HepG2 (cell line): ENCODE measurements around the gene CDC34. TPM values are rescaled to one million over a fixed set of nuclear protein-coding genes. Genes with fewer than 3 reads are reported as not detected.
A peak's percentile ranks its signal among the peaks of the same experiment; 100 is the strongest.

Source experiments
- KDM6A ChIP-seq: IDR thresholded peaks from 2 replicates; pipeline ENCODE4 v1.6.1; 2016; ENCODE audit warnings: low read depth
- LCORL ChIP-seq, 2 experiments: fragments of 450-650 bp in 1 of 2; sonication (generic) in 1 of 2; formaldehyde crosslinking in 1 of 2; IDR thresholded peaks; 2 replicates each; pipeline versions ENCODE4 v1.5.0 to v1.6.1; 2017 to 2020; ENCODE audit warnings: antibody characterized with exemption in 1 of 2, missing genetic modification reagents in 1 of 2
- SALL1 ChIP-seq: sonication (generic); formaldehyde crosslinking; IDR thresholded peaks from 2 replicates; pipeline ENCODE4 v1.8.0; 2022; ENCODE audit warnings: mild to moderate bottlenecking, missing genetic modification reagents
- SAP130 ChIP-seq: IDR thresholded peaks from 2 replicates; pipeline ENCODE4 v1.6.1; 2016; ENCODE audit warnings: low read depth
- ZFP36L1 ChIP-seq: sonication (generic); formaldehyde crosslinking; IDR thresholded peaks from 2 replicates; pipeline ENCODE4 v1.8.0; 2022; ENCODE audit warnings: mild to moderate bottlenecking, missing genetic modification reagents, moderate library complexity
- ZNF12 ChIP-seq: sonication (generic); formaldehyde crosslinking; IDR thresholded peaks from 2 replicates; pipeline ENCODE4 v1.5.0; 2020; ENCODE audit warnings: missing genetic modification reagents
- ZNF225 ChIP-seq: sonication (generic); formaldehyde crosslinking; IDR thresholded peaks from 2 replicates; pipeline ENCODE4 v1.4.0; 2020; ENCODE audit warnings: mild to moderate bottlenecking, missing genetic modification reagents
- ZNF292 ChIP-seq: sonication (generic); formaldehyde crosslinking; IDR thresholded peaks from 2 replicates; pipeline ENCODE4 v1.8.1; 2022; ENCODE audit warnings: mild to moderate bottlenecking, low read depth, missing genetic modification reagents, borderline replicate concordance
- ZNF790 ChIP-seq: sonication (generic); formaldehyde crosslinking; IDR thresholded peaks from 2 replicates; pipeline ENCODE4 v1.8.0; 2022; ENCODE audit warnings: missing genetic modification reagents, mild to moderate bottlenecking, borderline replicate concordance
- ZSCAN21 ChIP-seq: sonication (generic); formaldehyde crosslinking; IDR thresholded peaks from 2 replicates; pipeline ENCODE4 v1.8.0; 2022; ENCODE audit warnings: mild to moderate bottlenecking, missing genetic modification reagents, moderate library complexity, borderline replicate concordance
- polyA plus RNA-seq, 8 experiments: library from polyadenylated mRNA; depleted of rRNA in 3 of 8; stranded (reverse) in 7 of 8; unstranded in 1 of 8; fragments of >200 nt; fragmentation: Illumina TruSeq in 4 of 8; extraction: Trizol in 4 of 8; gene quantifications; 2 replicates each; pipeline versions ENCODE4 v1.2.1 to v1.2.3, GENCODE V29; 2011 to 2016; ENCODE audit warnings: low read depth in 4 of 8, missing spikeins in 1 of 8, mixed read lengths in 1 of 8; ENCODE audit not compliant: insufficient read depth in 1 of 8
- total RNA-seq, 5 experiments: library from RNA; depleted of rRNA; stranded (reverse); fragments of >200 nt; fragmentation: Illumina TruSeq; extraction: Trizol; gene quantifications; 2 replicates each; pipeline ENCODE4 v1.2.3, GENCODE V29; 2016; ENCODE audit warnings: low read depth in 1 of 5
- TF ChIP-seq, protein P1 (sequence below): sonication (generic); formaldehyde crosslinking; IDR thresholded peaks from 2 replicates; pipeline ENCODE4 v1.5.0; 2020; ENCODE audit warnings: mild to moderate bottlenecking, missing genetic modification reagents
- TF ChIP-seq, protein P2 (sequence below): IDR thresholded peaks from 2 replicates; pipeline ENCODE4 v1.6.1; 2016; ENCODE audit warnings: low read depth, control low read depth
- TF ChIP-seq, protein P3 (sequence below): sonication (generic); formaldehyde crosslinking; IDR thresholded peaks from 2 replicates; pipeline ENCODE4 v1.5.1; 2020; ENCODE audit warnings: mild to moderate bottlenecking, missing genetic modification reagents, moderate library complexity
- TF ChIP-seq, protein P4 (sequence below): IDR thresholded peaks from 2 replicates; pipeline ENCODE4 v1.4.0; 2020; ENCODE audit warnings: mild to moderate bottlenecking, missing genetic modification reagents
- TF ChIP-seq, protein P5 (sequence below): sonication (generic); formaldehyde crosslinking; IDR thresholded peaks from 2 replicates; pipeline ENCODE4 v1.8.1; 2022; ENCODE audit warnings: mild to moderate bottlenecking, missing genetic modification reagents

Gene CDC34
- total and polyA plus RNA-seq, 2 of the 13 experiments (the other 11 are each of a cell fraction or from before 2014, with no cell fraction given), result 138 to 150 TPM

DNA sequence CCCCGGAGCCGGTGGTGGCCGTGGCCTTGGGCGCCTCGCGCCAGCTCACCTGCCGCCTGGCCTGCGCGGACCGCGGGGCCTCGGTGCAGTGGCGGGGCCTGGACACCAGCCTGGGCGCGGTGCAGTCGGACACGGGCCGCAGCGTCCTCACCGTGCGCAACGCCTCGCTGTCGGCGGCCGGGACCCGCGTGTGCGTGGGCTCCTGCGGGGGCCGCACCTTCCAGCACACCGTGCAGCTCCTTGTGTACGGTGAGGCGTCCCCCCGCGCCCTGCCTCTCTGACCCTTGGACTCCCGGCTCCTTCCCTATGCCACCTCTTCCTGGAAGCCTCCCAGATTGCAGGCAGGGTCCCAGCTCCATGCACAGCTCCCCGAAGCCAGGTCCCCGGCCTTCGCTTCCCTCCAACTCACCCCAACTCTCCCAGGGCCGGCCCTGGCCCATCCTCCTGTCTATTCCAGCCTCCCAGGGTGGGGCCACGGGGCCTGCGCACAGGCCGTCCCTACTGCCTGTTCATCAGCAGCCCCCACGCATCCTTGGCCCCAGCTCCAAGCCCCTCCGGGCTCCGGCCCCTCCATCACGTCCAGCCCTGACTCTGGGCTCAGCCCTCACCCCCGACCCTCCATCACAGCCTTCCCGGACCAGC, 33.6 kb upstream of the CDC34 start (continued):
- TF ChIP-seq, protein P1, sequence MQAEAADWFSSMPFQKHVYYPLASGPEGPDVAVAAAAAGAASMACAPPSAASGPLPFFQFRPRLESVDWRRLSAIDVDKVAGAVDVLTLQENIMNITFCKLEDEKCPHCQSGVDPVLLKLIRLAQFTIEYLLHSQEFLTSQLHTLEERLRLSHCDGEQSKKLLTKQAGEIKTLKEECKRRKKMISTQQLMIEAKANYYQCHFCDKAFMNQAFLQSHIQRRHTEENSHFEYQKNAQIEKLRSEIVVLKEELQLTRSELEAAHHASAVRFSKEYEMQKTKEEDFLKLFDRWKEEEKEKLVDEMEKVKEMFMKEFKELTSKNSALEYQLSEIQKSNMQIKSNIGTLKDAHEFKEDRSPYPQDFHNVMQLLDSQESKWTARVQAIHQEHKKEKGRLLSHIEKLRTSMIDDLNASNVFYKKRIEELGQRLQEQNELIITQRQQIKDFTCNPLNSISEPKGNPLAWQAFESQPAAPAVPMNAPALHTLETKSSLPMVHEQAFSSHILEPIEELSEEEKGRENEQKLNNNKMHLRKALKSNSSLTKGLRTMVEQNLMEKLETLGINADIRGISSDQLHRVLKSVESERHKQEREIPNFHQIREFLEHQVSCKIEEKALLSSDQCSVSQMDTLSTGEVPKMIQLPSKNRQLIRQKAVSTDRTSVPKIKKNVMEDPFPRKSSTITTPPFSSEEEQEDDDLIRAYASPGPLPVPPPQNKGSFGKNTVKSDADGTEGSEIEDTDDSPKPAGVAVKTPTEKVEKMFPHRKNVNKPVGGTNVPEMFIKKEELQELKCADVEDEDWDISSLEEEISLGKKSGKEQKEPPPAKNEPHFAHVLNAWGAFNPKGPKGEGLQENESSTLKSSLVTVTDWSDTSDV, result 0 out of 2 replicates have a peak, but pooled peaks have one; percentile 24
- TF ChIP-seq ZNF12 (CRISPR knock-in tag) (no peak), ZSCAN21 (CRISPR knock-in tag) (peak; percentile 22; the same call in 1 of the 2 replicates), ZNF292 (CRISPR knock-in tag) (peak; percentile 41), ZFP36L1 (CRISPR knock-in tag) (peak; percentile 59; the same call in 1 of the 2 replicates), LCORL (IDR thresholded peaks at IDR 0.05) (no peak), LCORL (CRISPR knock-in tag; IDR thresholded peaks at IDR 0.05) (no peak), ZNF225 (CRISPR knock-in tag) (no peak), KDM6A (CRISPR knock-in tag) (no peak), SAP130 (CRISPR knock-in tag) (peak; percentile 36; the same call in 1 of the 2 replicates), SALL1 (CRISPR knock-in tag) (peak; percentile 15; the same call in 1 of the 2 replicates), ZNF790 (CRISPR knock-in tag) (peak; percentile 42; the same call in 1 of the 2 replicates)
- TF ChIP-seq, protein P2, sequence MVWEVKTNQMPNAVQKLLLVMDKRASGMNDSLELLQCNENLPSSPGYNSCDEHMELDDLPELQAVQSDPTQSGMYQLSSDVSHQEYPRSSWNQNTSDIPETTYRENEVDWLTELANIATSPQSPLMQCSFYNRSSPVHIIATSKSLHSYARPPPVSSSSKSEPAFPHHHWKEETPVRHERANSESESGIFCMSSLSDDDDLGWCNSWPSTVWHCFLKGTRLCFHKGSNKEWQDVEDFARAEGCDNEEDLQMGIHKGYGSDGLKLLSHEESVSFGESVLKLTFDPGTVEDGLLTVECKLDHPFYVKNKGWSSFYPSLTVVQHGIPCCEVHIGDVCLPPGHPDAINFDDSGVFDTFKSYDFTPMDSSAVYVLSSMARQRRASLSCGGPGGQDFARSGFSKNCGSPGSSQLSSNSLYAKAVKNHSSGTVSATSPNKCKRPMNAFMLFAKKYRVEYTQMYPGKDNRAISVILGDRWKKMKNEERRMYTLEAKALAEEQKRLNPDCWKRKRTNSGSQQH, result no peak
- TF ChIP-seq, protein P3, sequence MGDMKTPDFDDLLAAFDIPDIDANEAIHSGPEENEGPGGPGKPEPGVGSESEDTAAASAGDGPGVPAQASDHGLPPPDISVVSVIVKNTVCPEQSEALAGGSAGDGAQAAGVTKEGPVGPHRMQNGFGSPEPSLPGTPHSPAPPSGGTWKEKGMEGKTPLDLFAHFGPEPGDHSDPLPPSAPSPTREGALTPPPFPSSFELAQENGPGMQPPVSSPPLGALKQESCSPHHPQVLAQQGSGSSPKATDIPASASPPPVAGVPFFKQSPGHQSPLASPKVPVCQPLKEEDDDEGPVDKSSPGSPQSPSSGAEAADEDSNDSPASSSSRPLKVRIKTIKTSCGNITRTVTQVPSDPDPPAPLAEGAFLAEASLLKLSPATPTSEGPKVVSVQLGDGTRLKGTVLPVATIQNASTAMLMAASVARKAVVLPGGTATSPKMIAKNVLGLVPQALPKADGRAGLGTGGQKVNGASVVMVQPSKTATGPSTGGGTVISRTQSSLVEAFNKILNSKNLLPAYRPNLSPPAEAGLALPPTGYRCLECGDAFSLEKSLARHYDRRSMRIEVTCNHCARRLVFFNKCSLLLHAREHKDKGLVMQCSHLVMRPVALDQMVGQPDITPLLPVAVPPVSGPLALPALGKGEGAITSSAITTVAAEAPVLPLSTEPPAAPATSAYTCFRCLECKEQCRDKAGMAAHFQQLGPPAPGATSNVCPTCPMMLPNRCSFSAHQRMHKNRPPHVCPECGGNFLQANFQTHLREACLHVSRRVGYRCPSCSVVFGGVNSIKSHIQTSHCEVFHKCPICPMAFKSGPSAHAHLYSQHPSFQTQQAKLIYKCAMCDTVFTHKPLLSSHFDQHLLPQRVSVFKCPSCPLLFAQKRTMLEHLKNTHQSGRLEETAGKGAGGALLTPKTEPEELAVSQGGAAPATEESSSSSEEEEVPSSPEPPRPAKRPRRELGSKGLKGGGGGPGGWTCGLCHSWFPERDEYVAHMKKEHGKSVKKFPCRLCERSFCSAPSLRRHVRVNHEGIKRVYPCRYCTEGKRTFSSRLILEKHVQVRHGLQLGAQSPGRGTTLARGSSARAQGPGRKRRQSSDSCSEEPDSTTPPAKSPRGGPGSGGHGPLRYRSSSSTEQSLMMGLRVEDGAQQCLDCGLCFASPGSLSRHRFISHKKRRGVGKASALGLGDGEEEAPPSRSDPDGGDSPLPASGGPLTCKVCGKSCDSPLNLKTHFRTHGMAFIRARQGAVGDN, result peak; percentile 74
- TF ChIP-seq, protein P4, sequence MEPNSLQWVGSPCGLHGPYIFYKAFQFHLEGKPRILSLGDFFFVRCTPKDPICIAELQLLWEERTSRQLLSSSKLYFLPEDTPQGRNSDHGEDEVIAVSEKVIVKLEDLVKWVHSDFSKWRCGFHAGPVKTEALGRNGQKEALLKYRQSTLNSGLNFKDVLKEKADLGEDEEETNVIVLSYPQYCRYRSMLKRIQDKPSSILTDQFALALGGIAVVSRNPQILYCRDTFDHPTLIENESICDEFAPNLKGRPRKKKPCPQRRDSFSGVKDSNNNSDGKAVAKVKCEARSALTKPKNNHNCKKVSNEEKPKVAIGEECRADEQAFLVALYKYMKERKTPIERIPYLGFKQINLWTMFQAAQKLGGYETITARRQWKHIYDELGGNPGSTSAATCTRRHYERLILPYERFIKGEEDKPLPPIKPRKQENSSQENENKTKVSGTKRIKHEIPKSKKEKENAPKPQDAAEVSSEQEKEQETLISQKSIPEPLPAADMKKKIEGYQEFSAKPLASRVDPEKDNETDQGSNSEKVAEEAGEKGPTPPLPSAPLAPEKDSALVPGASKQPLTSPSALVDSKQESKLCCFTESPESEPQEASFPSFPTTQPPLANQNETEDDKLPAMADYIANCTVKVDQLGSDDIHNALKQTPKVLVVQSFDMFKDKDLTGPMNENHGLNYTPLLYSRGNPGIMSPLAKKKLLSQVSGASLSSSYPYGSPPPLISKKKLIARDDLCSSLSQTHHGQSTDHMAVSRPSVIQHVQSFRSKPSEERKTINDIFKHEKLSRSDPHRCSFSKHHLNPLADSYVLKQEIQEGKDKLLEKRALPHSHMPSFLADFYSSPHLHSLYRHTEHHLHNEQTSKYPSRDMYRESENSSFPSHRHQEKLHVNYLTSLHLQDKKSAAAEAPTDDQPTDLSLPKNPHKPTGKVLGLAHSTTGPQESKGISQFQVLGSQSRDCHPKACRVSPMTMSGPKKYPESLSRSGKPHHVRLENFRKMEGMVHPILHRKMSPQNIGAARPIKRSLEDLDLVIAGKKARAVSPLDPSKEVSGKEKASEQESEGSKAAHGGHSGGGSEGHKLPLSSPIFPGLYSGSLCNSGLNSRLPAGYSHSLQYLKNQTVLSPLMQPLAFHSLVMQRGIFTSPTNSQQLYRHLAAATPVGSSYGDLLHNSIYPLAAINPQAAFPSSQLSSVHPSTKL (CRISPR knock-in tag), result 0 out of 2 replicates have a peak, but pooled peaks have one; percentile 16
- TF ChIP-seq, protein P5, sequence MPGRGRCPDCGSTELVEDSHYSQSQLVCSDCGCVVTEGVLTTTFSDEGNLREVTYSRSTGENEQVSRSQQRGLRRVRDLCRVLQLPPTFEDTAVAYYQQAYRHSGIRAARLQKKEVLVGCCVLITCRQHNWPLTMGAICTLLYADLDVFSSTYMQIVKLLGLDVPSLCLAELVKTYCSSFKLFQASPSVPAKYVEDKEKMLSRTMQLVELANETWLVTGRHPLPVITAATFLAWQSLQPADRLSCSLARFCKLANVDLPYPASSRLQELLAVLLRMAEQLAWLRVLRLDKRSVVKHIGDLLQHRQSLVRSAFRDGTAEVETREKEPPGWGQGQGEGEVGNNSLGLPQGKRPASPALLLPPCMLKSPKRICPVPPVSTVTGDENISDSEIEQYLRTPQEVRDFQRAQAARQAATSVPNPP (CRISPR knock-in tag), result no peak
